Measurements from ENCODE around the gene HSD17B1. TPM values are rescaled to one million over a fixed set of nuclear protein-coding genes. Genes with fewer than 3 reads are reported as not detected.

Gene HSD17B1
- total RNA-seq, 1 experiment from 2014 or later = 1.5 TPM

DNA sequence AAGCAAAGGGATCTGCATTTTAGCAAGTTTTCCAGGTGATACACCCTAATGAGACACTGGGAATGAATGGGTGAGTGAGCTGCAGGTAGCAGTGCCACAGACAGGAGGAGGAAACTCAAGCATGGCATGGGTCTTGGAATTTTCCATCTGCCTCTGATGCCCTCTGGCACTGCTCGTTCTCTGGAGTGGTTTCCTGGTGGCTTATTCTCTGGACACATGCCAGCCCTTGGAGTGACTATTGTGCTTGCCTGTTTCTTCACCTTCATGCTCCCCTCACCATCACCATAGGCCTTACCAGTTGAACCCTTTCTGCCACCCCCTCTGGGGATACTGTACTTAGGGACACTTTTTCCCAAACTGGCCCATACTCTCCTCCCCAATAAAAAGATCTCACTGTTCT is 10.8 kb downstream of the HSD17B1 start:
- H3K27ac Mint-ChIP-seq = no peak overlapping the region; the same call in 1 of the 2 replicates
- no peak for DNase-seq (ENCODE audit: low spot score)
- POLR2A ChIA-PET = no interaction called here

More for the DNA sequence above, 10.8 kb downstream of the HSD17B1 start:
- TF ChIP-seq, protein P1, sequence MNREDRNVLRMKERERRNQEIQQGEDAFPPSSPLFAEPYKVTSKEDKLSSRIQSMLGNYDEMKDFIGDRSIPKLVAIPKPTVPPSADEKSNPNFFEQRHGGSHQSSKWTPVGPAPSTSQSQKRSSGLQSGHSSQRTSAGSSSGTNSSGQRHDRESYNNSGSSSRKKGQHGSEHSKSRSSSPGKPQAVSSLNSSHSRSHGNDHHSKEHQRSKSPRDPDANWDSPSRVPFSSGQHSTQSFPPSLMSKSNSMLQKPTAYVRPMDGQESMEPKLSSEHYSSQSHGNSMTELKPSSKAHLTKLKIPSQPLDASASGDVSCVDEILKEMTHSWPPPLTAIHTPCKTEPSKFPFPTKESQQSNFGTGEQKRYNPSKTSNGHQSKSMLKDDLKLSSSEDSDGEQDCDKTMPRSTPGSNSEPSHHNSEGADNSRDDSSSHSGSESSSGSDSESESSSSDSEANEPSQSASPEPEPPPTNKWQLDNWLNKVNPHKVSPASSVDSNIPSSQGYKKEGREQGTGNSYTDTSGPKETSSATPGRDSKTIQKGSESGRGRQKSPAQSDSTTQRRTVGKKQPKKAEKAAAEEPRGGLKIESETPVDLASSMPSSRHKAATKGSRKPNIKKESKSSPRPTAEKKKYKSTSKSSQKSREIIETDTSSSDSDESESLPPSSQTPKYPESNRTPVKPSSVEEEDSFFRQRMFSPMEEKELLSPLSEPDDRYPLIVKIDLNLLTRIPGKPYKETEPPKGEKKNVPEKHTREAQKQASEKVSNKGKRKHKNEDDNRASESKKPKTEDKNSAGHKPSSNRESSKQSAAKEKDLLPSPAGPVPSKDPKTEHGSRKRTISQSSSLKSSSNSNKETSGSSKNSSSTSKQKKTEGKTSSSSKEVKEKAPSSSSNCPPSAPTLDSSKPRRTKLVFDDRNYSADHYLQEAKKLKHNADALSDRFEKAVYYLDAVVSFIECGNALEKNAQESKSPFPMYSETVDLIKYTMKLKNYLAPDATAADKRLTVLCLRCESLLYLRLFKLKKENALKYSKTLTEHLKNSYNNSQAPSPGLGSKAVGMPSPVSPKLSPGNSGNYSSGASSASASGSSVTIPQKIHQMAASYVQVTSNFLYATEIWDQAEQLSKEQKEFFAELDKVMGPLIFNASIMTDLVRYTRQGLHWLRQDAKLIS (CRISPR knock-in tag; IDR thresholded peaks at IDR 0.05; ENCODE audit: borderline replicate concordance) = no peak
- no peak for TF ChIP-seq IRF2 (CRISPR knock-in tag; IDR thresholded peaks at IDR 0.05; ENCODE audit: borderline replicate concordance, low read depth)
- TF ChIP-seq, protein P2, sequence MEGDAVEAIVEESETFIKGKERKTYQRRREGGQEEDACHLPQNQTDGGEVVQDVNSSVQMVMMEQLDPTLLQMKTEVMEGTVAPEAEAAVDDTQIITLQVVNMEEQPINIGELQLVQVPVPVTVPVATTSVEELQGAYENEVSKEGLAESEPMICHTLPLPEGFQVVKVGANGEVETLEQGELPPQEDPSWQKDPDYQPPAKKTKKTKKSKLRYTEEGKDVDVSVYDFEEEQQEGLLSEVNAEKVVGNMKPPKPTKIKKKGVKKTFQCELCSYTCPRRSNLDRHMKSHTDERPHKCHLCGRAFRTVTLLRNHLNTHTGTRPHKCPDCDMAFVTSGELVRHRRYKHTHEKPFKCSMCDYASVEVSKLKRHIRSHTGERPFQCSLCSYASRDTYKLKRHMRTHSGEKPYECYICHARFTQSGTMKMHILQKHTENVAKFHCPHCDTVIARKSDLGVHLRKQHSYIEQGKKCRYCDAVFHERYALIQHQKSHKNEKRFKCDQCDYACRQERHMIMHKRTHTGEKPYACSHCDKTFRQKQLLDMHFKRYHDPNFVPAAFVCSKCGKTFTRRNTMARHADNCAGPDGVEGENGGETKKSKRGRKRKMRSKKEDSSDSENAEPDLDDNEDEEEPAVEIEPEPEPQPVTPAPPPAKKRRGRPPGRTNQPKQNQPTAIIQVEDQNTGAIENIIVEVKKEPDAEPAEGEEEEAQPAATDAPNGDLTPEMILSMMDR (IDR thresholded peaks at IDR 0.05) = no peak
- TF ChIP-seq ETV6 (CRISPR knock-in tag; IDR thresholded peaks at IDR 0.05) = no peak
- TF ChIP-seq MXD4 (CRISPR knock-in tag; IDR thresholded peaks at IDR 0.05; ENCODE audit: borderline replicate concordance) = no peak
- TF ChIP-seq, protein P3, sequence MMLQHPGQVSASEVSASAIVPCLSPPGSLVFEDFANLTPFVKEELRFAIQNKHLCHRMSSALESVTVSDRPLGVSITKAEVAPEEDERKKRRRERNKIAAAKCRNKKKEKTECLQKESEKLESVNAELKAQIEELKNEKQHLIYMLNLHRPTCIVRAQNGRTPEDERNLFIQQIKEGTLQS (CRISPR knock-in tag; conservative IDR thresholded peaks at IDR 0.05) = no peak
- TF ChIP-seq, protein P4, sequence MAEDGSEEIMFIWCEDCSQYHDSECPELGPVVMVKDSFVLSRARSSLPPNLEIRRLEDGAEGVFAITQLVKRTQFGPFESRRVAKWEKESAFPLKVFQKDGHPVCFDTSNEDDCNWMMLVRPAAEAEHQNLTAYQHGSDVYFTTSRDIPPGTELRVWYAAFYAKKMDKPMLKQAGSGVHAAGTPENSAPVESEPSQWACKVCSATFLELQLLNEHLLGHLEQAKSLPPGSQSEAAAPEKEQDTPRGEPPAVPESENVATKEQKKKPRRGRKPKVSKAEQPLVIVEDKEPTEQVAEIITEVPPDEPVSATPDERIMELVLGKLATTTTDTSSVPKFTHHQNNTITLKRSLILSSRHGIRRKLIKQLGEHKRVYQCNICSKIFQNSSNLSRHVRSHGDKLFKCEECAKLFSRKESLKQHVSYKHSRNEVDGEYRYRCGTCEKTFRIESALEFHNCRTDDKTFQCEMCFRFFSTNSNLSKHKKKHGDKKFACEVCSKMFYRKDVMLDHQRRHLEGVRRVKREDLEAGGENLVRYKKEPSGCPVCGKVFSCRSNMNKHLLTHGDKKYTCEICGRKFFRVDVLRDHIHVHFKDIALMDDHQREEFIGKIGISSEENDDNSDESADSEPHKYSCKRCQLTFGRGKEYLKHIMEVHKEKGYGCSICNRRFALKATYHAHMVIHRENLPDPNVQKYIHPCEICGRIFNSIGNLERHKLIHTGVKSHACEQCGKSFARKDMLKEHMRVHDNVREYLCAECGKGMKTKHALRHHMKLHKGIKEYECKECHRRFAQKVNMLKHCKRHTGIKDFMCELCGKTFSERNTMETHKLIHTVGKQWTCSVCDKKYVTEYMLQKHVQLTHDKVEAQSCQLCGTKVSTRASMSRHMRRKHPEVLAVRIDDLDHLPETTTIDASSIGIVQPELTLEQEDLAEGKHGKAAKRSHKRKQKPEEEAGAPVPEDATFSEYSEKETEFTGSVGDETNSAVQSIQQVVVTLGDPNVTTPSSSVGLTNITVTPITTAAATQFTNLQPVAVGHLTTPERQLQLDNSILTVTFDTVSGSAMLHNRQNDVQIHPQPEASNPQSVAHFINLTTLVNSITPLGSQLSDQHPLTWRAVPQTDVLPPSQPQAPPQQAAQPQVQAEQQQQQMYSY (CRISPR knock-in tag; IDR thresholded peaks at IDR 0.05) = no peak
- TF ChIP-seq, protein P5, sequence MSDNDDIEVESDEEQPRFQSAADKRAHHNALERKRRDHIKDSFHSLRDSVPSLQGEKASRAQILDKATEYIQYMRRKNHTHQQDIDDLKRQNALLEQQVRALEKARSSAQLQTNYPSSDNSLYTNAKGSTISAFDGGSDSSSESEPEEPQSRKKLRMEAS (CRISPR knock-in tag; IDR thresholded peaks at IDR 0.05) = no peak
- TF ChIP-seq, protein P6, sequence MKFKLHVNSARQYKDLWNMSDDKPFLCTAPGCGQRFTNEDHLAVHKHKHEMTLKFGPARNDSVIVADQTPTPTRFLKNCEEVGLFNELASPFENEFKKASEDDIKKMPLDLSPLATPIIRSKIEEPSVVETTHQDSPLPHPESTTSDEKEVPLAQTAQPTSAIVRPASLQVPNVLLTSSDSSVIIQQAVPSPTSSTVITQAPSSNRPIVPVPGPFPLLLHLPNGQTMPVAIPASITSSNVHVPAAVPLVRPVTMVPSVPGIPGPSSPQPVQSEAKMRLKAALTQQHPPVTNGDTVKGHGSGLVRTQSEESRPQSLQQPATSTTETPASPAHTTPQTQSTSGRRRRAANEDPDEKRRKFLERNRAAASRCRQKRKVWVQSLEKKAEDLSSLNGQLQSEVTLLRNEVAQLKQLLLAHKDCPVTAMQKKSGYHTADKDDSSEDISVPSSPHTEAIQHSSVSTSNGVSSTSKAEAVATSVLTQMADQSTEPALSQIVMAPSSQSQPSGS (CRISPR knock-in tag; IDR thresholded peaks at IDR 0.05; ENCODE audit: borderline replicate concordance, low read depth) = no peak
- TF ChIP-seq ATF1 (CRISPR knock-in tag; IDR thresholded peaks at IDR 0.05) = no peak
- TF ChIP-seq ZNF423 (CRISPR knock-in tag; IDR thresholded peaks at IDR 0.05) = no peak
- TF ChIP-seq ZBTB21 (CRISPR knock-in tag; IDR thresholded peaks at IDR 0.05; ENCODE audit: borderline replicate concordance) = no peak
- TF ChIP-seq ZNF232 (CRISPR knock-in tag; IDR thresholded peaks at IDR 0.05) = no peak
- TF ChIP-seq, protein P7, sequence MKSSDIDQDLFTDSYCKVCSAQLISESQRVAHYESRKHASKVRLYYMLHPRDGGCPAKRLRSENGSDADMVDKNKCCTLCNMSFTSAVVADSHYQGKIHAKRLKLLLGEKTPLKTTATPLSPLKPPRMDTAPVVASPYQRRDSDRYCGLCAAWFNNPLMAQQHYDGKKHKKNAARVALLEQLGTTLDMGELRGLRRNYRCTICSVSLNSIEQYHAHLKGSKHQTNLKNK (CRISPR knock-in tag; IDR thresholded peaks at IDR 0.05) = no peak
- Mint-ChIP-seq H3K27me3 (ENCODE audit: low read depth) (no peaks in the 10 kb centered on the region), H3K36me3 (peaks cover 3% of the 10 kb centered on the region), H3K4me1 (peaks cover 22% of the 10 kb centered on the region), H3K9me3 (no peaks in the 10 kb centered on the region), H3K4me3 (peak overlapping the region; percentile 88)
- CTCF ChIA-PET = interaction anchor here (0.9 to 1.6 kb wide), 3 partner anchors 15 to 118 kb away, joined by 4 to 7 read pairs (median 4); partner anchors contain the start of gene CCR10
- ATAC-seq = no peak
